HCT116 (cell line): ENCODE data around the gene SLA2. TPM values are rescaled to one million over a fixed set of nuclear protein-coding genes. Genes with fewer than 3 reads are reported as not detected.

ENCODE experiments used
- ATAC-seq: fragments of 200-7000 bp; cut with Tn5 transposase; 2 replicates; pipeline ENCODE4 v1.9.1; 2020; ENCODE audit warnings: mild to moderate bottlenecking, moderate library complexity
- BruUV-seq: library from RNA; stranded (reverse); fragments of 400-500 nt; replicated peaks from 2 replicates; lab custom pipeline; 2021; lab: Mats Ljungman, UMichigan
- CTCF ChIA-PET: fragments of 300-600 bp; sonication (Branson Sonifier 250); formaldehyde crosslinking; loops from one replicate; lab custom pipeline; 2021; ENCODE audit warnings: antibody characterized with exemption; lab: Charles Lee
- POLR2A ChIA-PET: fragments of 300-600, 350-600 bp; sonication (Branson Sonifier 250); formaldehyde crosslinking; loops from one replicate; lab custom pipeline; 2021; ENCODE audit warnings: antibody characterized with exemption; lab: Charles Lee
- RAD21 ChIA-PET, 2 experiments: fragments of 300-600 bp; sonication (Branson Sonifier 250); formaldehyde crosslinking; loops; one replicate each; lab custom pipeline; 2023; ENCODE audit warnings: low total read pairs in 2 of 2; ENCODE audit not compliant: uncharacterized antibody in 2 of 2, unreplicated experiment in 2 of 2, low non-redundant PET in 1 of 2; lab: Charles Lee
- DNase-seq: peaks from one replicate; pipeline ENCODE4 v3.0.0-alpha.2; 2010; ENCODE audit warnings: low read depth, low spot score
- H2AFZ ChIP-seq: fragments of 200-600 bp; shearing (Covaris generic), sonication (generic); 2 replicates; pipeline ENCODE4 v1.6.1; 2017; ENCODE audit warnings: low read depth, mixed run types, mixed read lengths, antibody characterized with exemption, low read length; ENCODE audit not compliant: poor library complexity, severe bottlenecking
- H3K27ac ChIP-seq: 2 replicates; pipeline ENCODE4 v1.5.1; 2012; ENCODE audit warnings: low read depth, low read length
- H3K27me3 ChIP-seq: fragments of 200-600 bp; sonication (generic); 2 replicates; pipeline ENCODE4 v1.6.1; 2016; ENCODE audit warnings: mixed run types, low read length, mixed read lengths; ENCODE audit not compliant: insufficient read depth
- H3K36me3 ChIP-seq, 2 experiments: fragments of 200-500 bp in 1 of 2; fragments of 200-600 bp in 1 of 2; sonication (Bioruptor generic) in 1 of 2; sonication (generic) in 1 of 2; 2 replicates each; pipeline versions ENCODE4 v1.5.1 to v1.6.1; 2014 to 2016; ENCODE audit warnings: low read length in 2 of 2, inconsistent platforms in 1 of 2, mixed read lengths in 1 of 2, mixed run types in 1 of 2; ENCODE audit not compliant: insufficient read depth in 2 of 2, control insufficient read depth in 1 of 2
- H3K4me1 ChIP-seq, 2 experiments: fragments of 200-600 bp in 1 of 2; sonication (generic) in 1 of 2; 2 replicates each; pipeline versions ENCODE4 v1.5.1 to v1.6.1; 2012 to 2017; ENCODE audit warnings: low read length in 2 of 2, inconsistent platforms in 1 of 2, mild to moderate bottlenecking in 1 of 2, mixed read lengths in 1 of 2, mixed run types in 1 of 2, moderate library complexity in 1 of 2; ENCODE audit not compliant: insufficient read depth in 2 of 2, control insufficient read depth in 1 of 2
- H3K4me2 ChIP-seq: fragments of 200-600 bp; sonication (generic); 2 replicates; pipeline ENCODE4 v1.6.1; 2017; ENCODE audit warnings: mixed run types, low read length, mixed read lengths
- H3K4me3 ChIP-seq, 2 experiments: fragments of 200-600 bp in 1 of 2; sonication (generic) in 1 of 2; replicated peaks in 1 of 2; 2 replicates each; pipeline ENCODE4 v1.5.1; 2011 to 2016; ENCODE audit warnings: low read length in 2 of 2, control low read depth in 1 of 2, low read depth in 1 of 2, mild to moderate bottlenecking in 1 of 2, mixed read lengths in 1 of 2, mixed run types in 1 of 2
- H3K79me2 ChIP-seq: fragments of 200-600 bp; sonication (generic); 2 replicates; pipeline ENCODE4 v1.6.1; 2017; ENCODE audit warnings: mild to moderate bottlenecking, mixed run types, low read length, moderate library complexity, mixed read lengths; ENCODE audit not compliant: insufficient read depth
- H3K9ac ChIP-seq: fragments of 200-600 bp; sonication (generic); 2 replicates; pipeline ENCODE4 v1.6.1; 2016; ENCODE audit warnings: low read length, mixed read lengths
- H3K9me2 ChIP-seq: fragments of 200-600 bp; sonication (generic), shearing (Covaris generic); 2 replicates; pipeline ENCODE4 v1.6.1; 2017; ENCODE audit warnings: mixed run types, mild to moderate bottlenecking, moderate library complexity; ENCODE audit not compliant: insufficient read depth
- H3K9me3 ChIP-seq, 2 experiments: fragments of 200-500 bp in 1 of 2; fragments of 200-600 bp in 1 of 2; sonication (Bioruptor generic) in 1 of 2; sonication (generic) in 1 of 2; 2 replicates each; pipeline ENCODE4 v1.6.1; 2014 to 2017; ENCODE audit warnings: low read length in 2 of 2, mixed read lengths in 2 of 2, inconsistent platforms in 1 of 2, low read depth in 1 of 2, mild to moderate bottlenecking in 1 of 2, mixed run types in 1 of 2, moderate library complexity in 1 of 2; ENCODE audit not compliant: control insufficient read depth in 1 of 2, insufficient read depth in 1 of 2
- H4K20me1 ChIP-seq: fragments of 200-600 bp; sonication (generic), shearing (Covaris generic); 2 replicates; pipeline ENCODE4 v1.6.1; 2017; ENCODE audit warnings: mixed run types, mild to moderate bottlenecking, moderate library complexity; ENCODE audit not compliant: insufficient read depth
- CBX3 ChIP-seq: IDR thresholded peaks from 2 replicates; pipeline ENCODE4 v1.6.1; 2012; ENCODE audit warnings: low read depth
- CEBPB ChIP-seq: IDR thresholded peaks from 2 replicates; pipeline ENCODE4 v1.6.1; 2012; ENCODE audit warnings: low read depth
- EZH2 ChIP-seq: fragments of 200-600 bp; sonication (generic); IDR thresholded peaks from 2 replicates; pipeline ENCODE4 v1.6.1; 2017; ENCODE audit warnings: antibody characterized with exemption, mixed run types
- EZH2phosphoT487 ChIP-seq: fragments of 200-600 bp; IDR thresholded peaks from 2 replicates; pipeline ENCODE4 v1.6.1; 2018; ENCODE audit warnings: antibody characterized with exemption, borderline replicate concordance
- JUND ChIP-seq: IDR thresholded peaks from 2 replicates; pipeline ENCODE4 v1.6.1; 2012
- POLR2A ChIP-seq: IDR thresholded peaks from 2 replicates; pipeline ENCODE4 v1.7.0; 2011; ENCODE audit warnings: borderline replicate concordance; ENCODE audit not compliant: insufficient read depth, insufficient read length; ENCODE audit errors: extremely low read depth
- RAD21 ChIP-seq: IDR thresholded peaks from 2 replicates; pipeline ENCODE4 v1.6.1; 2012; ENCODE audit warnings: low read depth, mild to moderate bottlenecking
- SIN3A ChIP-seq: IDR thresholded peaks from 2 replicates; pipeline ENCODE4 v1.6.1; 2012; ENCODE audit warnings: low read depth
- SP1 ChIP-seq: IDR thresholded peaks from 2 replicates; pipeline ENCODE4 v1.6.1; 2012; ENCODE audit warnings: low read depth
- SRF ChIP-seq: IDR thresholded peaks from 2 replicates; pipeline ENCODE4 v1.6.1; 2012; ENCODE audit warnings: low read depth
- ZNF274 ChIP-seq: fragments of 200-500 bp; sonication (Bioruptor generic); IDR thresholded peaks from 2 replicates; pipeline ENCODE4 v1.6.1; 2014; ENCODE audit warnings: mild to moderate bottlenecking, low read depth, low read length, inconsistent platforms
- intact Hi-C: fragments of 100-400 bp; cut with micrococcal nuclease; formaldehyde crosslinking; loops from 2 replicates; pipeline ENCODE4 v1.10.0; 2022
- total RNA-seq: library from RNA; stranded (reverse); gene quantifications from one replicate; pipeline ENCODE4 v1.2.1, GENCODE V29; 2021; ENCODE audit not compliant: unreplicated experiment
- TF ChIP-seq, protein P1 (sequence below): IDR thresholded peaks from 2 replicates; pipeline ENCODE4 v1.6.1; 2012
- TF ChIP-seq, protein P2 (sequence below): IDR thresholded peaks from 2 replicates; pipeline ENCODE4 v1.6.1; 2011; ENCODE audit warnings: mild to moderate bottlenecking, low read length, moderate library complexity; ENCODE audit not compliant: insufficient replicate concordance; ENCODE audit errors: extremely low read depth
- TF ChIP-seq, protein P3 (sequence below): IDR thresholded peaks from 2 replicates; pipeline ENCODE4 v1.6.1; 2012

Gene SLA2
- total RNA-seq, 1 experiment from 2014 or later, result 0.12 TPM

DNA sequence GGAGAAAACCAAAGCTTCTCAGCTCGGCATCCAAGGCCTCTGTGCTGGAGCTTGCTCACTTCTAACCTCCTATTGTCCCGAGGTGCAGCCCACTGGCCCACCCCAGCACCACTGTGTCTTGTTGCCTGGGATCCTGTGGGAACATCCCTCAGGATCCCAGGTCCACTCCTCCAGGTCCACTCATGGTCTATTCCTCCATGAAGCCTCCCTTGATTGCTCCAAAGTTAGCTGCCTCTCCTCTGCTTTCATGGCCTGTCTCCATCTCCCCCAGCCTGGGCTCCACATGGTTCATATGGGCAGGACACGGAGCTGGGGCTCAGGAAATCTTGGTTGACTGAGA, 13.9 kb downstream of the SLA2 start:
- no peak for ATAC-seq
- no peak overlapping the region for H3K27ac ChIP-seq
- ChIA-PET RAD21 (no interaction called here), CTCF (no interaction called here), POLR2A (no interaction called here)
- H2AFZ ChIP-seq, result no peak overlapping the region
- no peaks in the 10 kb centered on the region for H3K9me2 ChIP-seq
- H3K9me3 ChIP-seq, result no peaks in the 10 kb centered on the region
- BruUV-seq, result no TSS peak
- no peaks in the 10 kb centered on the region for H3K27me3 ChIP-seq
- no peak overlapping the region for H3K4me3 ChIP-seq
- H3K4me1 ChIP-seq, result no peaks in the 10 kb centered on the region
- H3K36me3 ChIP-seq, result no peaks in the 10 kb centered on the region
- H3K9ac ChIP-seq, result no peak overlapping the region
- intact Hi-C loops, result no loop called here
- no peak for DNase-seq
- no peaks in the 10 kb centered on the region for H4K20me1 ChIP-seq
- H3K4me2 ChIP-seq, result no peak overlapping the region
- H3K79me2 ChIP-seq, result no peaks in the 10 kb centered on the region
- TF ChIP-seq, protein P1, sequence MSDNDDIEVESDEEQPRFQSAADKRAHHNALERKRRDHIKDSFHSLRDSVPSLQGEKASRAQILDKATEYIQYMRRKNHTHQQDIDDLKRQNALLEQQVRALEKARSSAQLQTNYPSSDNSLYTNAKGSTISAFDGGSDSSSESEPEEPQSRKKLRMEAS, result no peak
- TF ChIP-seq RAD21 (no peak), SP1 (no peak), SIN3A (no peak), ZNF274 (no peak), CEBPB (no peak), JUND (no peak), CBX3 (no peak), SRF (no peak), POLR2A (no peak), EZH2phosphoT487 (no peak), EZH2 (no peak)
- TF ChIP-seq, protein P2, sequence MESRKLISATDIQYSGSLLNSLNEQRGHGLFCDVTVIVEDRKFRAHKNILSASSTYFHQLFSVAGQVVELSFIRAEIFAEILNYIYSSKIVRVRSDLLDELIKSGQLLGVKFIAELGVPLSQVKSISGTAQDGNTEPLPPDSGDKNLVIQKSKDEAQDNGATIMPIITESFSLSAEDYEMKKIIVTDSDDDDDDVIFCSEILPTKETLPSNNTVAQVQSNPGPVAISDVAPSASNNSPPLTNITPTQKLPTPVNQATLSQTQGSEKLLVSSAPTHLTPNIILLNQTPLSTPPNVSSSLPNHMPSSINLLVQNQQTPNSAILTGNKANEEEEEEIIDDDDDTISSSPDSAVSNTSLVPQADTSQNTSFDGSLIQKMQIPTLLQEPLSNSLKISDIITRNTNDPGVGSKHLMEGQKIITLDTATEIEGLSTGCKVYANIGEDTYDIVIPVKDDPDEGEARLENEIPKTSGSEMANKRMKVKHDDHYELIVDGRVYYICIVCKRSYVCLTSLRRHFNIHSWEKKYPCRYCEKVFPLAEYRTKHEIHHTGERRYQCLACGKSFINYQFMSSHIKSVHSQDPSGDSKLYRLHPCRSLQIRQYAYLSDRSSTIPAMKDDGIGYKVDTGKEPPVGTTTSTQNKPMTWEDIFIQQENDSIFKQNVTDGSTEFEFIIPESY, result no peak
- TF ChIP-seq, protein P3, sequence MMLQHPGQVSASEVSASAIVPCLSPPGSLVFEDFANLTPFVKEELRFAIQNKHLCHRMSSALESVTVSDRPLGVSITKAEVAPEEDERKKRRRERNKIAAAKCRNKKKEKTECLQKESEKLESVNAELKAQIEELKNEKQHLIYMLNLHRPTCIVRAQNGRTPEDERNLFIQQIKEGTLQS, result no peak
- TF ChIP-seq, all 23 proteins: peak for 0
